ENCODE measurements around the gene CD99L2. TPM values are rescaled to one million over a fixed set of nuclear protein-coding genes. Genes with fewer than 3 reads are reported as not detected.
"Not testable (repeated sequence)": the region's sequence is repeated elsewhere in the genome, so short reads cannot be mapped to it uniquely, and the experiment has no call there.

CD99L2 gene
- total RNA-seq, 2 experiments from 2014 or later, result 5.9 to 12.3 TPM

GRCh38 chrX:150889131-150889530, 9.3 kb downstream of the CD99L2 start:
- ChIA-PET CTCF (ENCODE audit: unreplicated experiment) (no interaction called here), POLR2A (no interaction called here)
- BruUV-seq (replicated peaks), result no TSS peak
- Histone ChIP-seq H3K4me1 (ENCODE audit: insufficient read depth, low read length, poor library complexity, severe bottlenecking) (no peaks in the 10 kb centered on the region), H3K4me2 (ENCODE audit: low read length) (no peak overlapping the region), H3K9me3 (ENCODE audit: low read length) (no peaks in the 10 kb centered on the region), H3K36me3 (ENCODE audit: insufficient read depth, low read length) (no peaks in the 10 kb centered on the region), H3K9me2 (ENCODE audit: insufficient read depth, low read length) (no peaks in the 10 kb centered on the region), H3K27ac (ENCODE audit: low read depth, low read length, poor library complexity, severe bottlenecking) (no peak overlapping the region), H3K79me2 (ENCODE audit: insufficient read depth, low read depth, low read length) (no peaks in the 10 kb centered on the region), H2AFZ (ENCODE audit: low read length) (no peak overlapping the region), H3K4me3 (ENCODE audit: low read depth, low read length, poor library complexity, severe bottlenecking) (no peak overlapping the region), H4K20me1 (ENCODE audit: insufficient read depth, low read length) (no peaks in the 10 kb centered on the region)
- no peak for TF ChIP-seq EZH2phosphoT487 (IDR thresholded peaks at IDR 0.05; ENCODE audit: borderline replicate concordance, low read depth, low read length)
- TF ChIP-seq, protein P1, sequence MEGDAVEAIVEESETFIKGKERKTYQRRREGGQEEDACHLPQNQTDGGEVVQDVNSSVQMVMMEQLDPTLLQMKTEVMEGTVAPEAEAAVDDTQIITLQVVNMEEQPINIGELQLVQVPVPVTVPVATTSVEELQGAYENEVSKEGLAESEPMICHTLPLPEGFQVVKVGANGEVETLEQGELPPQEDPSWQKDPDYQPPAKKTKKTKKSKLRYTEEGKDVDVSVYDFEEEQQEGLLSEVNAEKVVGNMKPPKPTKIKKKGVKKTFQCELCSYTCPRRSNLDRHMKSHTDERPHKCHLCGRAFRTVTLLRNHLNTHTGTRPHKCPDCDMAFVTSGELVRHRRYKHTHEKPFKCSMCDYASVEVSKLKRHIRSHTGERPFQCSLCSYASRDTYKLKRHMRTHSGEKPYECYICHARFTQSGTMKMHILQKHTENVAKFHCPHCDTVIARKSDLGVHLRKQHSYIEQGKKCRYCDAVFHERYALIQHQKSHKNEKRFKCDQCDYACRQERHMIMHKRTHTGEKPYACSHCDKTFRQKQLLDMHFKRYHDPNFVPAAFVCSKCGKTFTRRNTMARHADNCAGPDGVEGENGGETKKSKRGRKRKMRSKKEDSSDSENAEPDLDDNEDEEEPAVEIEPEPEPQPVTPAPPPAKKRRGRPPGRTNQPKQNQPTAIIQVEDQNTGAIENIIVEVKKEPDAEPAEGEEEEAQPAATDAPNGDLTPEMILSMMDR (conservative IDR thresholded peaks at IDR 0.05; ENCODE audit: low read length), result no peak
- no peak for DNase-seq (ENCODE audit: low spot score)
- intact Hi-C loops (cut with micrococcal nuclease; ENCODE audit: unreplicated experiment), result no loop called here

DNA sequence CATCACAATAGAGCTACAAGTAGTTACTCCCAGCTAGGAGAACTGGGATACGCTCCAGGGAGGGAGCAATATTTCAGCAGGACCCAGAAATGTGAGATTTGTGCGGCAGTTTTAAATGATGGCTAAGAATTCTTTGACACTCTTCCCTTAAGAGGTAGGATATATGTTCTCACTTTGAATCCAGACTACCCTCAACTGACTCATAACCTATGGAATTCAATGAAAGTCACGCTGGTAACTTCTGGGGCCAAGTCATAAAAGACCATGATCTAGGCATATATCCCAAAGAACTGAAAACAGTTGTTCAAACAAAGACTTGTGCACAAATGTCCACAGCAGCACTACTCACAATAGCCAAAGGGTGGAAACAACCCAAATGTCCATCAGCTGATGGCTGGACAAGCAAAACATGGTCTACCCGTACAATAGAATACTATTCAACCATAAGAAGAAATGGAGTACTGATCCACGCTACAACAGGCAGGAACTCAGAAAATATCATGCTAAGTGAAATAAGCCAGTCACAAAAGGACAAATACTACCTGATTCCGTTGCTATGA, 10.5 kb downstream of the CD99L2 start:
- no peak overlapping the region for H3K27ac ChIP-seq (ENCODE audit: low read depth, low read length, poor library complexity, severe bottlenecking)
- H4K20me1 ChIP-seq (ENCODE audit: insufficient read depth, low read length), result no peaks in the 10 kb centered on the region
- DNase-seq (ENCODE audit: low spot score), result no peak
- no peaks in the 10 kb centered on the region for H3K36me3 ChIP-seq (ENCODE audit: insufficient read depth, low read length)
- H3K9me2 ChIP-seq (ENCODE audit: insufficient read depth, low read length), result no peaks in the 10 kb centered on the region
- H3K4me1 ChIP-seq (ENCODE audit: insufficient read depth, low read length, poor library complexity, severe bottlenecking), result no peaks in the 10 kb centered on the region
- H3K4me2 ChIP-seq (ENCODE audit: low read length), result no peak overlapping the region
- BruUV-seq (replicated peaks), result no TSS peak
- intact Hi-C loops (cut with micrococcal nuclease; ENCODE audit: unreplicated experiment), result no loop called here
- no peak for TF ChIP-seq EZH2phosphoT487 (IDR thresholded peaks at IDR 0.05; ENCODE audit: borderline replicate concordance, low read depth, low read length)
- TF ChIP-seq, protein P1 (conservative IDR thresholded peaks at IDR 0.05; ENCODE audit: low read length), result no peak
- H3K79me2 ChIP-seq (ENCODE audit: insufficient read depth, low read depth, low read length), result no peaks in the 10 kb centered on the region
- ChIA-PET POLR2A (interaction anchor here (0.6 kb wide), 1 partner anchor 10 kb away, joined by 3 read pairs; no protein-coding TSS in a partner anchor), CTCF (ENCODE audit: unreplicated experiment) (no interaction called here)
- H3K9me3 ChIP-seq (ENCODE audit: low read length), result no peaks in the 10 kb centered on the region
- H2AFZ ChIP-seq (ENCODE audit: low read length), result no peak overlapping the region
- no peak overlapping the region for H3K4me3 ChIP-seq (ENCODE audit: low read depth, low read length, poor library complexity, severe bottlenecking)

DNA sequence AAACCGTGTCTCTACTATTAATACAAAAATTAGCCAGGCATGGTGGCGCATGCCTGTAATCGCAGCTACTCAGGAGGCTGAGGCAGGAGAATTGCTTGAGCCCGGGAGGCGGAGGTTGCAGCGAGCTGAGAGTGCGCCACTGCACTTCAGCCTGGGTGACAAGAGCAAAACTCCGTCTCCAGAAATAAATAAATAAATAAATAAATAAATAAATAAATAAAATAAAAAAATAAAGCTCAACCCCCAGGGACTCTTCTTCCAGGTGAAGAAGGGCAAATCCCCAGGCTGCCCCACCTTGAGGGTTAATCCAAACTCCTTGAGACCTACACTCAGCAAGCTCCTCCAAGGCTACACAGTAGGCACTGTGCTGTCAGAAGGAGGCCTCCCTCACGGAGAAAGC, 11.2 kb downstream of the CD99L2 start:
- POLR2A ChIA-PET; H3K4me2 ChIP-seq (ENCODE audit: low read length); H2AFZ ChIP-seq (ENCODE audit: low read length); BruUV-seq (replicated peaks); H3K9me2 ChIP-seq (ENCODE audit: insufficient read depth, low read length); H3K36me3 ChIP-seq (ENCODE audit: insufficient read depth, low read length); CTCF ChIA-PET (ENCODE audit: unreplicated experiment); H3K9me3 ChIP-seq (ENCODE audit: low read length); H3K4me3 ChIP-seq (ENCODE audit: low read depth, low read length, poor library complexity, severe bottlenecking); H3K79me2 ChIP-seq (ENCODE audit: insufficient read depth, low read depth, low read length); H3K27ac ChIP-seq (ENCODE audit: low read depth, low read length, poor library complexity, severe bottlenecking); H3K4me1 ChIP-seq (ENCODE audit: insufficient read depth, low read length, poor library complexity, severe bottlenecking); DNase-seq (ENCODE audit: low spot score); intact Hi-C loops (cut with micrococcal nuclease; ENCODE audit: unreplicated experiment); H4K20me1 ChIP-seq (ENCODE audit: insufficient read depth, low read length): not testable (repeated sequence)

Data from OCI-LY7 (cell line).